Transverse colon (tissue), 4 donors: Measurements from ENCODE around the gene TOX4.

Experiments
- CTCF ChIP-seq, 5 experiments: fragments of 200-600 bp in 3 of 5; fragments of 450-650 bp in 2 of 5; sonication (generic) in 3 of 5; IDR thresholded peaks; 1 replicate in 2 of 5; 2 replicates in 3 of 5; pipeline ENCODE4 v1.5.1; 2016 to 2017; ENCODE audit warnings: antibody characterized with exemption in 5 of 5, inconsistent platforms in 3 of 5, mild to moderate bottlenecking in 2 of 5, moderate library complexity in 1 of 5
- POLR2A ChIP-seq: fragments of 450-650 bp; IDR thresholded peaks from one replicate; pipeline ENCODE4 v1.6.1; 2016; ENCODE audit warnings: antibody characterized with exemption, mild to moderate bottlenecking, moderate library complexity
- POLR2AphosphoS5 ChIP-seq, 3 donors: sonication (generic); formaldehyde crosslinking; IDR thresholded peaks; one replicate each; pipeline ENCODE4 v1.6.1; 2016; ENCODE audit warnings: antibody characterized with exemption in 3 of 3

- TF ChIP-seq CTCF (IDR thresholded peaks at IDR 0.05): no peak
- TF ChIP-seq POLR2A: no peak
- TF ChIP-seq POLR2AphosphoS5 (IDR thresholded peaks at IDR 0.05): no peak
These were observed 43.8 kb downstream of the TOX4 start for GRCh38 chr14:21520767-21521166.
